Tibial nerve (tissue), 4 donors: ENCODE measurements around the gene BBS1. TPM values are rescaled to one million over a fixed set of nuclear protein-coding genes. Genes with fewer than 3 reads are reported as not detected.
"Not testable (repeated sequence)": the region's sequence is repeated elsewhere in the genome, so short reads cannot be mapped to it uniquely, and the experiment has no call there.

ENCODE experiments used
- DNase-seq, 2 donors: peaks; one replicate each; pipeline ENCODE4 v3.0.0-alpha.2; 2019; ENCODE audit warnings: low spot score in 2 of 2
- H3K27ac ChIP-seq, 4 donors: fragments of 200-600 bp; sonication (generic) in 3 of 4; one replicate each; pipeline ENCODE4 v1.5.1; 2017 to 2019; ENCODE audit warnings: mild to moderate bottlenecking in 1 of 4
- H3K27me3 ChIP-seq, 2 donors: fragments of 200-600 bp; sonication (generic) in 1 of 2; one replicate each; pipeline versions ENCODE4 v1.5.1 to v1.6.0; 2017 to 2019
- H3K36me3 ChIP-seq, 3 donors: fragments of 200-600 bp; sonication (generic); one replicate each; pipeline ENCODE4 v1.5.1; 2018 to 2019
- H3K4me1 ChIP-seq, 4 donors: fragments of 200-600 bp; sonication (generic) in 3 of 4; one replicate each; pipeline ENCODE4 v1.5.1; 2017 to 2019
- H3K4me3 ChIP-seq, 4 donors: fragments of 200-600 bp; sonication (generic) in 3 of 4; one replicate each; pipeline ENCODE4 v1.5.1; 2017 to 2019; ENCODE audit warnings: mild to moderate bottlenecking in 1 of 4, moderate library complexity in 1 of 4
- H3K9me3 ChIP-seq, 4 donors: fragments of 200-600 bp; sonication (generic) in 3 of 4; one replicate each; pipeline ENCODE4 v1.5.1; 2017 to 2019
- EP300 ChIP-seq, 2 donors: sonication (generic); formaldehyde crosslinking; IDR thresholded peaks; one replicate each; pipeline ENCODE4 v1.6.1; 2017; ENCODE audit warnings: antibody characterized with exemption in 2 of 2, mild to moderate bottlenecking in 1 of 2
- POLR2A ChIP-seq, 2 donors: fragments of 450-650 bp; IDR thresholded peaks; one replicate each; pipeline ENCODE4 v1.6.1; 2017; ENCODE audit warnings: antibody characterized with exemption in 2 of 2, mild to moderate bottlenecking in 2 of 2, moderate library complexity in 2 of 2
- WGBS, 2 donors: methylation state at CpG; one replicate each; pipeline ENCODE4 v1.1.5; 2018; 5-methylcytosine and 5-hydroxymethylcytosine counted together
- total RNA-seq, 4 donors: library from RNA; depleted of rRNA; stranded (reverse); fragments of >200 nt; gene quantifications; one replicate each; pipeline ENCODE4 v1.1.0, GENCODE V29; 2016
- TF ChIP-seq, protein P1 (sequence below), 5 experiments: fragments of 200-600 bp in 3 of 5; fragments of 450-650 bp in 2 of 5; sonication (generic) in 3 of 5; IDR thresholded peaks; one replicate each; pipeline ENCODE4 v1.5.1; 2016 to 2019; ENCODE audit warnings: antibody characterized with exemption in 5 of 5, mild to moderate bottlenecking in 3 of 5, moderate library complexity in 2 of 5

The BBS1 gene
- total RNA-seq, 4 donors from 2014 or later: 66.1 to 161 (median 104) TPM

DNA sequence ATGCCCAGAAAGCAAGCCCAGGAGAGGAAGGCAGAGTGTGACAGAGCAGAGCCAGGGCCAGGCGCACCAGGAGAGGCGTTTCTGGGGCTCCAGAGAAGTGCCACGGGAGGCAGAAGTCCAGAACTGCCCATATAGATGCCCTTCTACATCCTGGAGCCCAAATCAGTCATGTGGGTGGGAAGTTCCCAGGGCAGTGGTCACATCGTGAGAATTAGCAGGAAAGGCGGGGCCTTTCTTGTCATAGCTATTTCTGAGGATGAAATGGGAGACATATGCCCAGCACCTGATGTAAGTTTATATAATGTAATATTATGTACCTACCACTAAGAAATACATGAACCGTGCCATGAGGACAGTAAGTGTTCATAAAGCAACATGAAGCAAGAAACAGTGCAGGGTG is 22.3 kb downstream of the BBS1 start:
- peaks cover 0 to 99% (median 0%) of the 10 kb centered on the region in 3 donors for H3K36me3 ChIP-seq
- DNase-seq: no peak
- WGBS, 2 donors: 77 to 82% methylated on average over 6 of the region's 6 CpGs

DNA sequence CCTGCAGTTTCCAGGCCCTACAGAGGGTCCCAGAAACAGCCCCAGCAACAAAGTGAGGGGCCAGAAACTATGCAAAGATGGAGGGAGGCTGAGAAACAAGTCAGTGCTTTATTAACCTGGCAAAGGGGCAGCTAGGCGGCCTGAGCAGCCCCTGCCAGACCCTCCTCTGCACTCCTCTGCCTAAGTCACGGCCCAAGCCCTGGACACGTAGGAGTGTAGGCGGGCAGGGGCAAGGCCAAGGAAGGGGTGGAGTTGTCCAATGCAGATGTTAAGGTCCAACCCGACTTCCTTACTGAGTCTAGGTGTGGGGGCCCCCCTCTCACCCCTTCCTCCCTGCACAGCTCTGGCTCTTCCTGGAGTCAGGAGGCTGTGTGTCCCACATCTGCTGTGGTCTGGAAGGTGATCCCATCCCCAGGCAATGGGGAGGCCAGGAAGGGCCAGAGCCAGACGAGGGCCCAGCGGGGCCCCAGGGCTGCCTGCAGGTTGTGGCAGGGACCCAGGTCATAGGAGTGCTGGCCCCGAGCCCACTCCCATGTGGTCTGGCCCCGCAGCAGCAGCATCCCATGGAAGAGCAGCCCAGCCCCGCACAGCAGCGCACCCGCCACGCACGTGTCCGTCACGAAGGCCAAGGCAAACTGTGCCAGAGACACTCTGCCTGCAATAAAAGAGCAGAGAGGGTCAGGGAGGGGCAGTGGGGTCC is 28.9 kb downstream of the BBS1 start:
- Histone ChIP-seq H3K4me3 (no peak overlapping the region), H3K27me3 (no peaks in the 10 kb centered on the region), H3K27ac (no peak overlapping the region), H3K9me3 (no peaks in the 10 kb centered on the region), H3K36me3 (peaks cover 0 to 89% (median 0%) of the 10 kb centered on the region in 3 donors), H3K4me1 (peaks cover 0 to 23% (median 6%) of the 10 kb centered on the region in 4 donors)
- TF ChIP-seq POLR2A (IDR thresholded peaks at IDR 0.05): no peak
- TF ChIP-seq, protein P1, sequence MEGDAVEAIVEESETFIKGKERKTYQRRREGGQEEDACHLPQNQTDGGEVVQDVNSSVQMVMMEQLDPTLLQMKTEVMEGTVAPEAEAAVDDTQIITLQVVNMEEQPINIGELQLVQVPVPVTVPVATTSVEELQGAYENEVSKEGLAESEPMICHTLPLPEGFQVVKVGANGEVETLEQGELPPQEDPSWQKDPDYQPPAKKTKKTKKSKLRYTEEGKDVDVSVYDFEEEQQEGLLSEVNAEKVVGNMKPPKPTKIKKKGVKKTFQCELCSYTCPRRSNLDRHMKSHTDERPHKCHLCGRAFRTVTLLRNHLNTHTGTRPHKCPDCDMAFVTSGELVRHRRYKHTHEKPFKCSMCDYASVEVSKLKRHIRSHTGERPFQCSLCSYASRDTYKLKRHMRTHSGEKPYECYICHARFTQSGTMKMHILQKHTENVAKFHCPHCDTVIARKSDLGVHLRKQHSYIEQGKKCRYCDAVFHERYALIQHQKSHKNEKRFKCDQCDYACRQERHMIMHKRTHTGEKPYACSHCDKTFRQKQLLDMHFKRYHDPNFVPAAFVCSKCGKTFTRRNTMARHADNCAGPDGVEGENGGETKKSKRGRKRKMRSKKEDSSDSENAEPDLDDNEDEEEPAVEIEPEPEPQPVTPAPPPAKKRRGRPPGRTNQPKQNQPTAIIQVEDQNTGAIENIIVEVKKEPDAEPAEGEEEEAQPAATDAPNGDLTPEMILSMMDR (IDR thresholded peaks at IDR 0.05): no peak
- no peak for TF ChIP-seq EP300 (IDR thresholded peaks at IDR 0.05)
- 68 to 73% methylated on average over 14 to 16 of the region's 16 CpGs for WGBS, 2 donors
- no peak for DNase-seq

More for the DNA sequence above, 22.3 kb downstream of the BBS1 start:
- TF ChIP-seq, protein P1 (IDR thresholded peaks at IDR 0.05): no peak
- no peaks in the 10 kb centered on the region for H3K9me3 ChIP-seq
- no peaks in the 10 kb centered on the region for H3K4me1 ChIP-seq
- H3K27me3 ChIP-seq: no peaks in the 10 kb centered on the region
- H3K27ac ChIP-seq: no peak overlapping the region
- H3K4me3 ChIP-seq: no peak overlapping the region

DNA sequence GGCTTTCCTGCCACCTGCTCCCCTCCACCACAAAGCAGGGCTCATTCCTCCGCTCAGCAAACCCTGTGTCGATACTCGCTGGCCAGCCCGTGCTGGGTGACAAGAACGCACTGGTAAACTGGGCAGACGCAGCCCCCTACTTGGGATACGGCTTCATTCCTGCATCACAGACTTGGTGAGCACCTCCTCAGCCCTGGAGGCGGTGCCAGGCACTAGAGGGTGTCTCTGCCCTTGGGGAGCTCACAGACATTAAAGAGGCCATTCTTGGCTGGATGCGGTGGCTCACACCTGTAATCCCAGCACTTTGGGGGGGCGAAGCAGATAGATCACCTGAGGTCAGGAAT is 29.4 kb downstream of the BBS1 start:
- TF ChIP-seq POLR2A (IDR thresholded peaks at IDR 0.05): no peak
- TF ChIP-seq, protein P1 (IDR thresholded peaks at IDR 0.05): no peak
- no peak for TF ChIP-seq EP300 (IDR thresholded peaks at IDR 0.05)
- Histone ChIP-seq H3K4me3 (no peak overlapping the region), H3K27ac (no peak overlapping the region), H3K4me1 (peaks cover 1 to 28% (median 9%) of the 10 kb centered on the region in 4 donors), H3K36me3 (peaks cover 0 to 84% (median 0%) of the 10 kb centered on the region in 3 donors), H3K27me3 (no peaks in the 10 kb centered on the region), H3K9me3 (no peaks in the 10 kb centered on the region)
- WGBS, 2 donors: 84 to 91% methylated on average over 10 of the region's 10 CpGs
- no peak for DNase-seq

DNA sequence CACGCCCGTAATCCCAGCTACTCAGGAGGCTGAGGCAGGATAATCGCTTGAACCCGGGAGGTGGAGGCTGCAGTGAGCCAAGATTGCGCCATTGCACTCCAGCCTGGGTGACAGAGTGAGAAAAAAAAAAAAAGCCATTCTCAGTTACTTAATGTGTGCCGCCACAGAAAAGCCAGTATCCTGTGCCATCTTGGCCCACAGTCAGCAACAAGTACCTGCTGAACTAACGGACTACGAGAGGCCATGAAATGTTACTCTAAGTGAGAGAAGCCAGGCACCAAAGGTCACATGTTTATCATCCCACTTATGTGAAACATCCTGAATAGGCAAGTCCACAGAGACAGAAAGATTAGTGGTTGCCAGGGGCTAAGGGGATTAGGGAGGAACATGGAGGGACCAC is 30.2 kb downstream of the BBS1 start:
- not testable (repeated sequence) for DNase-seq, H3K27me3 ChIP-seq, H3K27ac ChIP-seq, H3K4me3 ChIP-seq, H3K9me3 ChIP-seq
- H3K4me1 ChIP-seq: peaks cover 4 to 35% (median 15%) of the 10 kb centered on the region in 4 donors
- 86 to 92% methylated on average over 8 of the region's 8 CpGs for WGBS, 2 donors
- H3K36me3 ChIP-seq: peaks cover 0 to 76% (median 0%) of the 10 kb centered on the region in 3 donors

DNA sequence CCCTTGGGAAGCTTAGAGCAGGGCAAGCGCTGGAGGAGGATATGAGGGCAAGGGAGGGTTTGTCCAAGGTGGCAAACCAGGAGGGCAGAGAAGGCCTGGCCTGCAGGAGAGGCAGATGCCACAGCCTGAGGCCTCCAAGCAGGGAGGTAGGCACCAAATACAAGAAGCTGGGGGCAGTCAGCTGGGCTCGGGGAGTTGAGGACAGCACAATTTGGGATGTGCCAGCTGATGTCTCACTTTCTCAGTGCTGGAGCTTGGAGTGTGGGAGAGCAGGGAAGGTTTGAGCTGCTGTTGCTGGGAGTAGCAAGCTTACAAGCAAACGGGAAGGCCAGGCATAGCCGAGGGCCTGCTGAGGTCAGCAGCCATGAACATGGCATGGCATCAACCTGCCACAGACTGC is 31.5 kb downstream of the BBS1 start:
- Histone ChIP-seq H3K9me3 (no peaks in the 10 kb centered on the region), H3K36me3 (peaks cover 0 to 63% (median 0%) of the 10 kb centered on the region in 3 donors), H3K27ac (no peak overlapping the region), H3K4me3 (no peak overlapping the region), H3K27me3 (no peaks in the 10 kb centered on the region), H3K4me1 (peaks cover 4 to 43% (median 22%) of the 10 kb centered on the region in 4 donors)
- TF ChIP-seq POLR2A (IDR thresholded peaks at IDR 0.05): no peak
- TF ChIP-seq, protein P1 (IDR thresholded peaks at IDR 0.05): no peak
- TF ChIP-seq EP300 (IDR thresholded peaks at IDR 0.05): no peak
- WGBS, 2 donors: 80 to 85% methylated on average over 4 of the region's 4 CpGs
- DNase-seq: no peak
